ENCODE measurements around the gene EMC8. TPM values are rescaled to one million over a fixed set of nuclear protein-coding genes. Genes with fewer than 3 reads are reported as not detected.
A peak's percentile ranks its signal among the peaks of the same experiment; 100 is the strongest.

The EMC8 gene
- total and polyA plus RNA-seq, 8 donors, result 19.4 to 29.1 (median 25.3) TPM

GRCh38 chr16:85749771-85750145 lies 49.6 kb downstream of the EMC8 start:
- Histone ChIP-seq H3K9me3 (no peaks in the 10 kb centered on the region), H3K27me3 (peaks cover 0 to 30% of the 10 kb centered on the region in 2 donors), H3K4me3 (peak overlapping the region in 1 of 2 donors; percentile 50), H3K36me3 (no peaks in the 10 kb centered on the region), H3K4me1 (peaks cover 12 to 31% of the 10 kb centered on the region in 2 donors), H3K27ac (no peak overlapping the region)
- no peak for TF ChIP-seq CTCF (IDR thresholded peaks at IDR 0.05)
- intact Hi-C loops (cut with DNase I), result no loop called here
- DNase-seq, result no peak
- ATAC-seq, result no peak

DNA sequence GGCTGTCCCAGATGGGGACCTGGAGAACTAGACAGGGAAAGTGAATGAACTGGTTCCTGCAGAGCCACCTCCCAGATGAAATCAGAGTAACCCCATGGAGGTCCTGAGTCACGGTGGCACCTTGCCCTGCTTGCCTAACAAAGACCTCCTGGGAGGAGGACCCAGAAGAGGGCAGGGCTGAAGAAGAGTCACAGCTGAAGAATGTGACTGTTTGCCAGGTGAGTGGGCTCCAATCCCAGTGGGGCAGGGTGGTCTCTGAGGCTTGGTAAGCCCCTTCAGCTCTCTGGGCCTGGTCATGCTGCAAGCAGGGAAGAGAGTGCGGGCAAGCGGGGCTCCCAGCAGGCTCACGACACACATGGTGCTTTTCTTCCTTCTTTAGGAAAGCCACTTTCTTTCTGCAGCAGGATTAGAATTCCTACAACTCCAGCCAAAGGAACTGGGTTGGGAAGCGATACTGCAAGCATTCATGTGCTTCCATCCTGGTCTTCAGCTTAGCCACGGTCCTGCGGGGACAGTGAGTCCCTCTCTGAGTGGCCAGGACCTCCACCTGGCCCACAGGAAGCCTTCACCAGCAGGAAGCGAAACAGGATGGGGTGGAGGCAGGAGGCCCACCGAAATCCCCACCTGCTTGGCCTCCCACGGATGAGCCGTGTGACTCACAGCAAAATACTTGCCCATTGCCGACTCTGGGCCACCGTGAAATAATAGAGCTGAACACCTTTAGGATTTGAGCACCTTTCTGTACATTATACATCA lies 52.7 kb downstream of the EMC8 start:
- H3K27ac ChIP-seq, result no peak overlapping the region
- intact Hi-C loops (cut with DNase I), result no loop called here
- DNase-seq, result no peak

GRCh38 chr16:85738923-85739715 lies 60.2 kb downstream of the EMC8 start:
- Histone ChIP-seq H3K4me3 (no peak overlapping the region), H3K27ac (no peak overlapping the region), H3K27me3 (no peaks in the 10 kb centered on the region), H3K4me1 (peaks cover 0 to 13% of the 10 kb centered on the region in 2 donors), H3K36me3 (no peaks in the 10 kb centered on the region), H3K9me3 (no peaks in the 10 kb centered on the region)
- no peak for TF ChIP-seq CTCF (IDR thresholded peaks at IDR 0.05)
- ATAC-seq (no peak), DNase-seq (no peak)
- intact Hi-C loops (cut with DNase I), result no loop called here

More for the DNA sequence above, 52.7 kb downstream of the EMC8 start:
- Histone ChIP-seq H3K4me3 (no peak overlapping the region), H3K27me3 (peaks cover 0 to 20% of the 10 kb centered on the region in 2 donors), H3K4me1 (peaks cover 11 to 19% of the 10 kb centered on the region in 2 donors), H3K9me3 (no peaks in the 10 kb centered on the region), H3K36me3 (no peaks in the 10 kb centered on the region)
- TF ChIP-seq CTCF (IDR thresholded peaks at IDR 0.05), result no peak
- no peak for ATAC-seq

DNA sequence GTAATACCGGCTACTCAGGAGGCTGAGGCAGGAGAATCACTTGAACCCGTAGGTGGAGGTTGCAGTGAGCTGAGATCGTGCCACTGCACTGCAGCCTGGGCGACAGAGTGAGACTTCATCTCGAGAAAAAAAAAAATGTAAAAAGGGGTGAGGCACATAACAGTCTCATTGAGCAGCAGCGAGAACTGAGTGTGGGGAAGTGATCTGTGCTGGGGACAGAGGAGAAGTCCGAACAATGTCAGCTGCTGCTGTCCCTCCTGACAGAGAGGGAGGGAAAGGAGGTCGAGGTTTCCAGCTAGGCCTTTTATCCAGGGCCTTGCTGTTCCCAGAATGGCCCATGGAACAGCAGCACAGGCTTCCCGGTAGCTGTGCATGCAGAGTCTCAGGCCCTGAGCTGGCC lies 62.4 kb downstream of the EMC8 start:
- H3K27ac ChIP-seq, result no peak overlapping the region
- ATAC-seq (no peak), DNase-seq (no peak)
- no peaks in the 10 kb centered on the region for H3K36me3 ChIP-seq
- TF ChIP-seq CTCF (IDR thresholded peaks at IDR 0.05), result no peak
- no peaks in the 10 kb centered on the region for H3K27me3 ChIP-seq
- peaks cover 0 to 17% of the 10 kb centered on the region in 2 donors for H3K4me1 ChIP-seq
- no peaks in the 10 kb centered on the region for H3K9me3 ChIP-seq
- intact Hi-C loops (cut with DNase I), result no loop called here
- no peak overlapping the region for H3K4me3 ChIP-seq

DNA sequence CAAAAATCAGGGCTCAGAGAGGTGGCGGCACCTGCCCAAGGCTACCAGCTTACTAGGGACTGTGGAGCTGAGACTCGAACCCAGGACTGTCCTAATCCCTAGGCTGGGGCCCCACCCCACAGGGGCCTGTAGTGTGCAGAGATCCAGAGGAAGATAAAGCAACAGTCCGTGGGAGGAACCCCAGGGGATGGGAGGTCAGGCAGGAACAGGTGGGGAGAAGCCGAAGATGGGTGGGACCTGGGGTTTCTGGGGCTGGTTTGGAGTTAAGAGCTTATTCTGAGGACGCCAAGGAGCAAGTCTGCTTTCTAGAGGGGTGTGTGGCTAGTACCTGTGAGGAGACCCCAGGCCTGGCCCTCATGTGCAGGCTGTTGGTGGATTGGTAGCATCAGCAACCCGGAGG lies 63.4 kb downstream of the EMC8 start:
- DNase-seq (no peak), ATAC-seq (no peak)
- intact Hi-C loops (cut with DNase I), result no loop called here
- H3K27ac ChIP-seq, result no peak overlapping the region
- H3K4me1 ChIP-seq, result peaks cover 0 to 17% of the 10 kb centered on the region in 2 donors
- H3K4me3 ChIP-seq, result no peak overlapping the region
- TF ChIP-seq CTCF (IDR thresholded peaks at IDR 0.05), result no peak
- no peaks in the 10 kb centered on the region for H3K27me3 ChIP-seq
- no peaks in the 10 kb centered on the region for H3K9me3 ChIP-seq
- H3K36me3 ChIP-seq, result no peaks in the 10 kb centered on the region

Measured in left lung (tissue), 10 donors.